Measurements from ENCODE around the gene TRAF5. TPM values are rescaled to one million over a fixed set of nuclear protein-coding genes. Genes with fewer than 3 reads are reported as not detected.

TRAF5 gene
- total RNA-seq, 1 donor from 2014 or later: 3.9 TPM

DNA sequence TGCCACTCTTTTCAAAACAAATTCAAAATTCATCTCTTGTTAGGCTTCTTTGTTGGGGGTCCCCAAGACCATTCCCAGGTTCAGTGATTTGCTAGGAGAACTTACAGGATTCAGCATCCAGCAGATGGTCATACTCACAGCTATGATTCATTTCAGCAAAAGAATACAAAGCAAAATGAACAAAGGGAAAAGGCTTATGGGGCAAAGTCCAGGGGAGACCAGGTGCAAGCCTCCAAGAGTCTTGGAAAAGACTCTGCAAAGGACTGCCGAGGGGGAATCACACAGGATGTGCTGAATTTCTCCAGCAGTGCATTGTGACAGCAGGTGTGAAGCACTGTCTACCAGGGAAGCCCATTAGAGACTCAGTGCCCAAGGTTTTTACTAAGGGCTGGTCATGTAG is 7.3 kb downstream of the TRAF5 start:
- no peak overlapping the region for H3K4me3 ChIP-seq
- peaks cover 24 to 70% of the 10 kb centered on the region in 2 donors for H3K4me1 ChIP-seq
- peaks cover 0 to 4% of the 10 kb centered on the region in 2 donors for H3K36me3 ChIP-seq
- H3K9me3 ChIP-seq: no peaks in the 10 kb centered on the region
- TF ChIP-seq, protein P1, sequence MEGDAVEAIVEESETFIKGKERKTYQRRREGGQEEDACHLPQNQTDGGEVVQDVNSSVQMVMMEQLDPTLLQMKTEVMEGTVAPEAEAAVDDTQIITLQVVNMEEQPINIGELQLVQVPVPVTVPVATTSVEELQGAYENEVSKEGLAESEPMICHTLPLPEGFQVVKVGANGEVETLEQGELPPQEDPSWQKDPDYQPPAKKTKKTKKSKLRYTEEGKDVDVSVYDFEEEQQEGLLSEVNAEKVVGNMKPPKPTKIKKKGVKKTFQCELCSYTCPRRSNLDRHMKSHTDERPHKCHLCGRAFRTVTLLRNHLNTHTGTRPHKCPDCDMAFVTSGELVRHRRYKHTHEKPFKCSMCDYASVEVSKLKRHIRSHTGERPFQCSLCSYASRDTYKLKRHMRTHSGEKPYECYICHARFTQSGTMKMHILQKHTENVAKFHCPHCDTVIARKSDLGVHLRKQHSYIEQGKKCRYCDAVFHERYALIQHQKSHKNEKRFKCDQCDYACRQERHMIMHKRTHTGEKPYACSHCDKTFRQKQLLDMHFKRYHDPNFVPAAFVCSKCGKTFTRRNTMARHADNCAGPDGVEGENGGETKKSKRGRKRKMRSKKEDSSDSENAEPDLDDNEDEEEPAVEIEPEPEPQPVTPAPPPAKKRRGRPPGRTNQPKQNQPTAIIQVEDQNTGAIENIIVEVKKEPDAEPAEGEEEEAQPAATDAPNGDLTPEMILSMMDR (IDR thresholded peaks at IDR 0.05): no peak
- intact Hi-C loops (cut with DNase I): no loop called here
- no peak overlapping the region for H3K27ac ChIP-seq
- DNase-seq (ENCODE audit: low spot score in 2 of 2): no peak
- no peaks in the 10 kb centered on the region for H3K27me3 ChIP-seq

DNA sequence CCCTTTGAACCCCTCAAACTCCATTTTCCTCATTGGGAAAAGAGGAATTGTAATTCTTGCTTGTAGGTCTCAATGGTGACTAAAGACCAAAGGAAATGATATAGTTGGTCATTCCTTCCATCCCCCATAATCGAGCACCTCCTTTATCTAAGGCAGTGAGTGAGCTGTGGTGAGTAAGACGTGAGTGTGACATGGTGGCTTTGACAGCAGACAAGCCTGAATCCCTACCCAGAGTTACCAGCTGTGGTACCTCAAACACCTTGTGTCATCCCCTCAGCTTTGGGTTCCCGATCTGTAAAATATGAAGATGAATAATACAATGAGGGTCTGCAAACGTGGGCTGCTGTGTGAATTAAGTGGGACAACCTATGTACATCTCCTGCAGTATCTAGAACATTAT is 8.4 kb downstream of the TRAF5 start:
- Histone ChIP-seq H3K36me3 (peaks cover 0 to 6% of the 10 kb centered on the region in 2 donors), H3K27ac (no peak overlapping the region), H3K4me3 (no peak overlapping the region), H3K4me1 (peaks cover 21 to 67% of the 10 kb centered on the region in 2 donors), H3K9me3 (no peaks in the 10 kb centered on the region), H3K27me3 (no peaks in the 10 kb centered on the region)
- intact Hi-C loops (cut with DNase I): no loop called here
- DNase-seq (ENCODE audit: low spot score in 2 of 2): no peak
- TF ChIP-seq, protein P1 (IDR thresholded peaks at IDR 0.05): no peak

- no peak overlapping the region for H3K4me3 ChIP-seq
- no peaks in the 10 kb centered on the region for H3K27me3 ChIP-seq
- H3K27ac ChIP-seq: no peak overlapping the region
- H3K4me1 ChIP-seq: peaks cover 19 to 61% of the 10 kb centered on the region in 2 donors
- intact Hi-C loops (cut with DNase I): no loop called here
- TF ChIP-seq, protein P1 (IDR thresholded peaks at IDR 0.05): no peak
- no peak for DNase-seq (ENCODE audit: low spot score in 2 of 2)
- peaks cover 0 to 6% of the 10 kb centered on the region in 2 donors for H3K36me3 ChIP-seq
- H3K9me3 ChIP-seq: no peaks in the 10 kb centered on the region
These were observed 9.0 kb downstream of the TRAF5 start for GRCh38 chr1:211335522-211336157.

DNA sequence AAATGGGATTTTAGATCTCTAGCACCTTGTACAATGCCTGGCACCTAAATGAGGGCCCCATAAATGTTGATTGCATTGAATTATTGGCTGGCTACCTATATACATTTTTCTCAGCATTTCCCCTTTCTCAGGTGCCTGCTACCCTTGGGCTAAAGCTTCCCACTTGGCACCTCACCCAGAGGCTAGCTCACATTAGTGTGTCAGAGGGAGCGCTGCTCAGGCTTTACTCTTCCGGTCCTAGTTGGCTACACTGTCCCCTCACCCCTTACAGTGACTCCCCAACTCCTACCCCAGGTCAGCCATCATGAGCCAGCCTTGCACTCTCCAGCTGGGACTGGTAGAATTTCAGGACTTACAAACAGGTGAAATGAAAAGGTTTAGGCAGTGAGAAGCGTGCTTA is 9.5 kb downstream of the TRAF5 start:
- intact Hi-C loops (cut with DNase I): no loop called here
- no peak overlapping the region for H3K4me3 ChIP-seq
- no peaks in the 10 kb centered on the region for H3K9me3 ChIP-seq
- no peak for DNase-seq (ENCODE audit: low spot score in 2 of 2)
- H3K27me3 ChIP-seq: no peaks in the 10 kb centered on the region
- no peak overlapping the region for H3K27ac ChIP-seq
- H3K4me1 ChIP-seq: peaks cover 16 to 58% of the 10 kb centered on the region in 2 donors
- H3K36me3 ChIP-seq: peaks cover 0 to 6% of the 10 kb centered on the region in 2 donors
- TF ChIP-seq, protein P1 (IDR thresholded peaks at IDR 0.05): no peak

DNA sequence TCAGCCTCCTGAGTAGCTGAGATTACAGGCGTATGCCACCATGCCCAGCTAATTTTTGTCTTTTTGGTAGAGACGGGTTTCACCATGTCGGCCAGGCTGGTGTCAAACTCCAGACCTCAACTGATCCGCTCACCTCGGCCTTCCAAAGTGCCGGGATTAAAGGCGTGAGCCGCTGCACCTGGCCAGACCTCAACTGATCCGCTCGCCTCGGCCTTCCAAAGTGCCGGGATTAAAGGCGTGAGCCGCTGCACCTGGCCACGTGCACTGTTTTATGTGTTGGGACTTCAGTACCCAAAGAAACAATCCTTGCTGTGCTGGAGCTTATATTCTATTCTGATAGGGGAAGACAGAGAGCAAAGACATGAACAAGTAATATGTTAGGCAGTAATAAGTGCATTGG is 10.1 kb downstream of the TRAF5 start:
- no peak for DNase-seq (ENCODE audit: low spot score in 2 of 2)
- Histone ChIP-seq H3K4me3 (no peak overlapping the region), H3K9me3 (no peaks in the 10 kb centered on the region), H3K27ac (no peak overlapping the region), H3K36me3 (peaks cover 0 to 6% of the 10 kb centered on the region in 2 donors), H3K27me3 (no peaks in the 10 kb centered on the region), H3K4me1 (peaks cover 16 to 52% of the 10 kb centered on the region in 2 donors)
- TF ChIP-seq, protein P1 (IDR thresholded peaks at IDR 0.05): no peak
- intact Hi-C loops (cut with DNase I): no loop called here
